Osteoblast (primary cell): Measurements from ENCODE around the gene ZIC3. TPM values are rescaled to one million over a fixed set of nuclear protein-coding genes. Genes with fewer than 3 reads are reported as not detected.

Experiments used
- DNase-seq: peaks from one replicate; pipeline ENCODE4 v3.0.0; 2011; ENCODE audit warnings: low spot score, mixed read lengths; ENCODE audit not compliant: insufficient read length; ENCODE audit errors: missing footprints
- H2AFZ ChIP-seq: 2 replicates; pipeline ENCODE4 v1.6.0; 2011; ENCODE audit warnings: mild to moderate bottlenecking, low read length
- H3K27ac ChIP-seq: 2 replicates; pipeline ENCODE4 v1.5.1; 2011; ENCODE audit warnings: mild to moderate bottlenecking, low read depth, low read length, moderate library complexity
- H3K27me3 ChIP-seq: 2 replicates; pipeline ENCODE4 v1.6.0; 2012; ENCODE audit warnings: mild to moderate bottlenecking, control low read depth, inconsistent platforms, low read length, moderate library complexity; ENCODE audit not compliant: insufficient read depth
- H3K36me3 ChIP-seq: 2 replicates; pipeline ENCODE4 v1.5.1; 2011; ENCODE audit warnings: mild to moderate bottlenecking, low read length, control low read depth, moderate library complexity; ENCODE audit not compliant: insufficient read depth
- H3K4me1 ChIP-seq: 2 replicates; pipeline ENCODE4 v1.5.1; 2011; ENCODE audit warnings: mild to moderate bottlenecking, low read length, control low read depth, moderate library complexity; ENCODE audit not compliant: insufficient read depth
- H3K4me2 ChIP-seq: 2 replicates; pipeline ENCODE4 v1.6.0; 2011; ENCODE audit warnings: mild to moderate bottlenecking, low read length; ENCODE audit not compliant: insufficient read depth
- H3K4me3 ChIP-seq: fragments of 200-600 bp; sonication (generic); 3 replicates; pipeline ENCODE4 v1.5.1; 2012; ENCODE audit warnings: mild to moderate bottlenecking, low read length, inconsistent platforms; ENCODE audit not compliant: insufficient read depth
- H3K79me2 ChIP-seq: 2 replicates; pipeline ENCODE4 v1.6.0; 2012; ENCODE audit warnings: mild to moderate bottlenecking, low read length, control low read depth, inconsistent platforms; ENCODE audit not compliant: insufficient read depth
- H3K9me3 ChIP-seq: 2 replicates; pipeline ENCODE4 v1.5.1; 2011; ENCODE audit warnings: low read depth, low read length, control low read depth
- H4K20me1 ChIP-seq: 2 replicates; pipeline ENCODE4 v1.6.0; 2012; ENCODE audit warnings: mild to moderate bottlenecking, low read length, control low read depth; ENCODE audit not compliant: insufficient read depth
- CTCF ChIP-seq: IDR thresholded peaks from 2 replicates; pipeline ENCODE4 v1.5.1; 2011; ENCODE audit warnings: mild to moderate bottlenecking, low read depth, low read length, moderate library complexity; ENCODE audit errors: extremely low read depth
- total RNA-seq: library from RNA; depleted of rRNA; stranded (reverse); fragments of >200 nt; gene quantifications from 2 replicates; pipeline ENCODE4 v1.2.3, GENCODE V29; 2012

Gene ZIC3
- total RNA-seq, 1 donor, result not detected

- H3K27me3 ChIP-seq, result no peaks in the 10 kb centered on the region
- no peak for TF ChIP-seq CTCF
- no peaks in the 10 kb centered on the region for H3K36me3 ChIP-seq
- H3K4me1 ChIP-seq, result no peaks in the 10 kb centered on the region
- no peaks in the 10 kb centered on the region for H4K20me1 ChIP-seq
- no peaks in the 10 kb centered on the region for H3K9me3 ChIP-seq
- no peak overlapping the region for H3K27ac ChIP-seq
- H3K4me3 ChIP-seq, result no peak overlapping the region
- no peak overlapping the region for H2AFZ ChIP-seq
- H3K4me2 ChIP-seq, result no peak overlapping the region
- no peak for DNase-seq
- H3K79me2 ChIP-seq, result no peaks in the 10 kb centered on the region
Observed at GRCh38 chrX:137547291-137547690, 18.6 kb upstream of the ZIC3 start.

- Histone ChIP-seq H3K27ac (no peak overlapping the region), H3K9me3 (no peaks in the 10 kb centered on the region), H3K79me2 (no peaks in the 10 kb centered on the region), H4K20me1 (no peaks in the 10 kb centered on the region), H2AFZ (no peak overlapping the region), H3K4me2 (no peak overlapping the region), H3K4me3 (no peak overlapping the region), H3K27me3 (no peaks in the 10 kb centered on the region), H3K36me3 (no peaks in the 10 kb centered on the region), H3K4me1 (no peaks in the 10 kb centered on the region)
- DNase-seq, result no peak
- no peak for TF ChIP-seq CTCF
Observed at GRCh38 chrX:137548261-137548660, 17.7 kb upstream of the ZIC3 start.

GRCh38 chrX:137549073-137549472, 16.9 kb upstream of the ZIC3 start:
- DNase-seq, result no peak
- H3K36me3 ChIP-seq, result no peaks in the 10 kb centered on the region
- no peak for TF ChIP-seq CTCF
- H3K4me3 ChIP-seq, result no peak overlapping the region
- H3K9me3 ChIP-seq, result no peaks in the 10 kb centered on the region
- H2AFZ ChIP-seq, result no peak overlapping the region
- H3K4me1 ChIP-seq, result no peaks in the 10 kb centered on the region
- no peaks in the 10 kb centered on the region for H4K20me1 ChIP-seq
- no peak overlapping the region for H3K4me2 ChIP-seq
- no peaks in the 10 kb centered on the region for H3K27me3 ChIP-seq
- H3K27ac ChIP-seq, result no peak overlapping the region
- H3K79me2 ChIP-seq, result no peaks in the 10 kb centered on the region

- no peak overlapping the region for H2AFZ ChIP-seq
- H3K27ac ChIP-seq, result no peak overlapping the region
- H3K4me1 ChIP-seq, result no peaks in the 10 kb centered on the region
- no peaks in the 10 kb centered on the region for H3K79me2 ChIP-seq
- H3K4me2 ChIP-seq, result no peak overlapping the region
- no peak for DNase-seq
- no peaks in the 10 kb centered on the region for H3K9me3 ChIP-seq
- no peak overlapping the region for H3K4me3 ChIP-seq
- no peaks in the 10 kb centered on the region for H4K20me1 ChIP-seq
- H3K36me3 ChIP-seq, result no peaks in the 10 kb centered on the region
- no peaks in the 10 kb centered on the region for H3K27me3 ChIP-seq
- no peak for TF ChIP-seq CTCF
Observed at GRCh38 chrX:137549851-137550664, 15.9 kb upstream of the ZIC3 start.
